GM23338 (cell line): ENCODE data around the gene VAV3. TPM values are rescaled to one million over a fixed set of nuclear protein-coding genes. Genes with fewer than 3 reads are reported as not detected.
A peak's percentile ranks its signal among the peaks of the same experiment; 100 is the strongest.

Source experiments
- ATAC-seq: fragments of 200-7000 bp; cut with Tn5 transposase; 3 replicates; pipeline ENCODE4 v1.9.1; 2020
- DNase-seq: peaks from one replicate; pipeline ENCODE4 v3.0.0-alpha.2; 2015; ENCODE audit warnings: low spot score
- H2AFZ ChIP-seq: fragments of 200-600 bp; sonication (generic); 2 replicates; pipeline ENCODE4 v1.8.0; 2016; ENCODE audit warnings: antibody characterized with exemption, mild to moderate bottlenecking, moderate library complexity
- H3F3A ChIP-seq: fragments of 200-600 bp; sonication (generic); replicated peaks from 2 replicates; pipeline ENCODE4 v1.8.0; 2017; ENCODE audit warnings: antibody characterized with exemption, mixed run types, low read depth
- H3K27ac ChIP-seq: fragments of 200-600 bp; sonication (generic); 2 replicates; pipeline ENCODE4 v1.6.1; 2016; ENCODE audit warnings: low read depth
- H3K27me3 ChIP-seq: fragments of 200-600 bp; sonication (generic); 2 replicates; pipeline ENCODE4 v1.8.0; 2016; ENCODE audit warnings: mild to moderate bottlenecking, mixed run types, moderate library complexity; ENCODE audit not compliant: insufficient read depth
- H3K36me3 ChIP-seq: fragments of 200-600 bp; sonication (generic); 2 replicates; pipeline ENCODE4 v1.8.0; 2016; ENCODE audit warnings: mild to moderate bottlenecking; ENCODE audit not compliant: insufficient read depth
- H3K4me1 ChIP-seq: fragments of 200-600 bp; sonication (generic); 2 replicates; pipeline ENCODE4 v1.8.0; 2016; ENCODE audit warnings: mild to moderate bottlenecking, moderate library complexity; ENCODE audit not compliant: insufficient read depth
- H3K4me2 ChIP-seq: fragments of 200-600 bp; sonication (generic); 2 replicates; pipeline ENCODE4 v1.7.1; 2017; ENCODE audit warnings: mixed run types
- H3K4me3 ChIP-seq: fragments of 200-600 bp; sonication (generic); 2 replicates; pipeline ENCODE4 v1.6.1; 2016; ENCODE audit warnings: mixed run types
- H3K79me2 ChIP-seq: fragments of 200-600 bp; sonication (generic); replicated peaks from 2 replicates; pipeline ENCODE4 v1.8.0; 2017; ENCODE audit warnings: mild to moderate bottlenecking; ENCODE audit not compliant: insufficient read depth
- H3K9me2 ChIP-seq: fragments of 200-600 bp; sonication (generic); 2 replicates; pipeline ENCODE4 v1.8.0; 2017; ENCODE audit not compliant: insufficient read depth
- H4K20me1 ChIP-seq: fragments of 200-600 bp; sonication (generic); replicated peaks from 2 replicates; pipeline ENCODE4 v1.8.0; 2017; ENCODE audit warnings: mild to moderate bottlenecking; ENCODE audit not compliant: insufficient read depth
- H3K27ac Mint-ChIP-seq: 2 replicates; pipeline ENCODE4 v1.8.0; 2020; ENCODE audit warnings: inconsistent platforms, mild to moderate bottlenecking, moderate library complexity, mixed read lengths
- H3K27me3 Mint-ChIP-seq: 3 replicates; pipeline ENCODE4 v1.8.0; 2022; ENCODE audit warnings: low read depth, mild to moderate bottlenecking, moderate library complexity, mixed read lengths, inconsistent platforms; ENCODE audit not compliant: insufficient read depth, poor library complexity
- H3K36me3 Mint-ChIP-seq: 3 replicates; pipeline ENCODE4 v1.8.0; 2021; ENCODE audit warnings: low read depth, mild to moderate bottlenecking, inconsistent platforms, moderate library complexity, mixed read lengths
- H3K4me1 Mint-ChIP-seq: 3 replicates; pipeline ENCODE4 v1.8.0; 2020; ENCODE audit warnings: mild to moderate bottlenecking, inconsistent platforms, mixed read lengths
- H3K4me3 Mint-ChIP-seq: 3 replicates; pipeline ENCODE4 v1.8.0; 2021; ENCODE audit warnings: moderate library complexity, mild to moderate bottlenecking, inconsistent platforms, mixed read lengths
- H3K9me3 Mint-ChIP-seq: 3 replicates; pipeline ENCODE4 v1.8.0; 2020; ENCODE audit warnings: moderate library complexity, mild to moderate bottlenecking, inconsistent platforms, mixed read lengths
- CREB1 ChIP-seq: fragments of 250-450 bp; sonication (Bioruptor Pico); IDR thresholded peaks from 2 replicates; pipeline ENCODE4 v1.5.0; 2020; ENCODE audit warnings: low read depth, mild to moderate bottlenecking, moderate library complexity
- JUNB ChIP-seq: IDR thresholded peaks from one replicate; pipeline ENCODE4 v1.6.1; 2016; ENCODE audit warnings: antibody characterized with exemption; ENCODE audit not compliant: unreplicated experiment
- NANOG ChIP-seq: IDR thresholded peaks from 2 replicates; pipeline ENCODE4 v1.6.1; 2016; ENCODE audit warnings: antibody characterized with exemption, borderline replicate concordance
- POLR2AphosphoS5 ChIP-seq: IDR thresholded peaks from 2 replicates; pipeline ENCODE4 v1.6.1; 2016; ENCODE audit warnings: antibody characterized with exemption, low read depth
- REST ChIP-seq: IDR thresholded peaks from one replicate; pipeline ENCODE4 v1.6.1; 2018; ENCODE audit warnings: antibody characterized with exemption; ENCODE audit not compliant: unreplicated experiment
- ZNF114 ChIP-seq: fragments of 250-450 bp; sonication (Bioruptor Pico); IDR thresholded peaks from 2 replicates; pipeline ENCODE4 v1.5.0; 2020; ENCODE audit warnings: mild to moderate bottlenecking, moderate library complexity
- ZNF331 ChIP-seq: fragments of 250-450 bp; sonication (Bioruptor Pico); IDR thresholded peaks from 2 replicates; pipeline ENCODE4 v1.5.0; 2020; ENCODE audit warnings: low read depth, mild to moderate bottlenecking, moderate library complexity
- ZNF462 ChIP-seq: fragments of 250-450 bp; sonication (Bioruptor Pico); IDR thresholded peaks from 2 replicates; pipeline ENCODE4 v1.5.0; 2020; ENCODE audit warnings: mild to moderate bottlenecking, moderate library complexity
- polyA plus RNA-seq: library from polyadenylated mRNA; unstranded; fragments of >200 nt; fragmentation: Nextera tagmentation; extraction: Ambion mirVana; gene quantifications from 2 replicates; pipeline ENCODE4 v1.2.1, GENCODE V29; 2016
- total RNA-seq: library from RNA; depleted of rRNA; stranded (reverse); fragments of >200 nt; shearing (Covaris generic); gene quantifications from 2 replicates; pipeline ENCODE4 v1.2.3, GENCODE V29; 2014

VAV3 gene
- total and polyA plus RNA-seq, 2 experiments from 2014 or later, result 3.0 to 11.3 TPM

- no peak overlapping the region for H3K27ac ChIP-seq
Measured at GRCh38 chr1:107877745-107878144, 87.2 kb downstream of the VAV3 start.

More at GRCh38 chr1:107877745-107878144, 87.2 kb downstream of the VAV3 start:
- Histone ChIP-seq H3K36me3 (no peaks in the 10 kb centered on the region), H3F3A (no peaks in the 10 kb centered on the region), H3K4me2 (no peak overlapping the region; the same call in 1 of the 2 replicates), H4K20me1 (no peaks in the 10 kb centered on the region), H3K4me1 (peaks cover 12% of the 10 kb centered on the region), H3K4me3 (no peak overlapping the region), H3K79me2 (no peaks in the 10 kb centered on the region), H3K9me2 (0 out of 2 replicates have a peak, but pooled peaks cover 4% of the 10 kb centered on the region), H3K27me3 (no peaks in the 10 kb centered on the region), H2AFZ (no peak overlapping the region)
- TF ChIP-seq ZNF462 (CRISPR knock-in tag), result no peak
- TF ChIP-seq ZNF331 (CRISPR knock-in tag), result no peak
- no peak for TF ChIP-seq ZNF114 (CRISPR knock-in tag)
- no peak for TF ChIP-seq JUNB
- no peak for TF ChIP-seq REST
- TF ChIP-seq CREB1 (CRISPR knock-in tag), result no peak
- TF ChIP-seq NANOG, result no peak
- TF ChIP-seq POLR2AphosphoS5, result no peak
- Mint-ChIP-seq H3K36me3 (no peaks in the 10 kb centered on the region), H3K27ac (0 out of 2 replicates have a peak overlapping the region, but pooled peaks have one; percentile 63), H3K4me1 (peaks cover 26% of the 10 kb centered on the region), H3K27me3 (no peaks in the 10 kb centered on the region), H3K4me3 (no peak overlapping the region), H3K9me3 (no peaks in the 10 kb centered on the region)
- no peak for DNase-seq
- ATAC-seq, result no peak; the same call in 2 of the 3 replicates
